ENCODE measurements around the gene RPS6KB1.

The RPS6KB1 gene

GRCh38 chr17:59876107-59876506 lies 16.8 kb upstream of the RPS6KB1 start:
- no peak for DNase-seq (ENCODE audit: low spot score)
- no peak for TF ChIP-seq CTCF (IDR thresholded peaks at IDR 0.05; ENCODE audit: extremely low read depth, missing control alignments)

GRCh38 chr17:59877965-59878364 lies 15.0 kb upstream of the RPS6KB1 start:
- no peak for TF ChIP-seq CTCF (IDR thresholded peaks at IDR 0.05; ENCODE audit: extremely low read depth, missing control alignments)
- no peak for DNase-seq (ENCODE audit: low spot score)

- TF ChIP-seq CTCF (IDR thresholded peaks at IDR 0.05; ENCODE audit: extremely low read depth, missing control alignments), result no peak
- no peak for DNase-seq (ENCODE audit: low spot score)
Observed at GRCh38 chr17:59878624-59879023, 14.3 kb upstream of the RPS6KB1 start.

- no peak for DNase-seq (ENCODE audit: low spot score)
- TF ChIP-seq CTCF (IDR thresholded peaks at IDR 0.05; ENCODE audit: extremely low read depth, missing control alignments), result no peak
Observed at GRCh38 chr17:59884861-59885260, 8.1 kb upstream of the RPS6KB1 start.

- no peak for TF ChIP-seq CTCF (IDR thresholded peaks at IDR 0.05; ENCODE audit: extremely low read depth, missing control alignments)
- DNase-seq (ENCODE audit: low spot score), result no peak
Observed at GRCh38 chr17:59888145-59888750, 4.7 kb upstream of the RPS6KB1 start.

GRCh38 chr17:59890720-59891119 lies 2.2 kb upstream of the RPS6KB1 start:
- no peak for DNase-seq (ENCODE audit: low spot score)
- TF ChIP-seq CTCF (IDR thresholded peaks at IDR 0.05; ENCODE audit: extremely low read depth, missing control alignments), result no peak

- no peak for DNase-seq (ENCODE audit: low spot score)
- TF ChIP-seq CTCF (IDR thresholded peaks at IDR 0.05; ENCODE audit: extremely low read depth, missing control alignments), result no peak
Observed at GRCh38 chr17:59892251-59892923, 534 bp upstream of the RPS6KB1 start.

Measured in GM20000 (cell line).